HG03280 (cell line): ENCODE data around the gene SYTL2.
"Not testable (repeated sequence)": the region's sequence is repeated elsewhere in the genome, so short reads cannot be mapped to it uniquely, and the experiment has no call there.

Source experiments
- ATAC-seq: cut with Tn5 transposase; IDR thresholded peaks from one replicate; pipeline ENCODE4 v1.9.1; 2021; ENCODE audit warnings: mild to moderate bottlenecking, moderate library complexity; ENCODE audit not compliant: unreplicated experiment

SYTL2 gene

GRCh38 chr11:85695546-85695945 lies 115.4 kb downstream of the SYTL2 start:
- no peak for ATAC-seq

DNA sequence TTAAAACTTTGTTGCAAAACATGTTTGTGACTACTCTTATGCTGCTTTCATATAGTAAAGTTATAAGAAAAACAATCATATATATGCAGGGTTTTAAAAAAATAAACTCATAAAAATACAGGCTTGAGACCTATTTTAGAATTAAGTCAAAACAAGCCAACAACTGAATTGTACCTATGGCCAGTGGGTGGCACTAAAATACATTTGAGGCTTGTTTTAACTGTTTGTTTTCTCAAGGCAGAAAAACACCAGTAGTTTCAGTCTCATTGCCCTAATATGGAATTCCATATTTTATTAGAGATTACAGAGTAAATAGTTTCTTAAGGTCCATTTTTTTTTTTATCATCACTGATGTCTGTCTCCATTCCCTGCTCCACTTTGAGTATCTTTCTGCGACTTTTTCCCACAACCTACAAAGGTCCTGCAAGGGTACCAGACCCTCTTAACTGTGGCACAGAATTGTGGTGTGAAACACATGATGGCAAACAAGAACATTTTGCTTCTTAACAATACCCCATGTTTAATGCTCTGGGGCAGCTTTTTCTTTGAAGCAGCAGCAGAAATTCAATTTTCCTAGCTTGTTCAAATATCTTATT lies 116.5 kb downstream of the SYTL2 start:
- ATAC-seq = no peak

GRCh38 chr11:85685820-85686459 lies 125.0 kb downstream of the SYTL2 start, which contains the start of gene CCDC89:
Gene CCDC89, minus strand, starts transcription at chr11:85686195. Its CDS starts 65 bp downstream, at chr11:85686130.
- no peak for ATAC-seq

DNA sequence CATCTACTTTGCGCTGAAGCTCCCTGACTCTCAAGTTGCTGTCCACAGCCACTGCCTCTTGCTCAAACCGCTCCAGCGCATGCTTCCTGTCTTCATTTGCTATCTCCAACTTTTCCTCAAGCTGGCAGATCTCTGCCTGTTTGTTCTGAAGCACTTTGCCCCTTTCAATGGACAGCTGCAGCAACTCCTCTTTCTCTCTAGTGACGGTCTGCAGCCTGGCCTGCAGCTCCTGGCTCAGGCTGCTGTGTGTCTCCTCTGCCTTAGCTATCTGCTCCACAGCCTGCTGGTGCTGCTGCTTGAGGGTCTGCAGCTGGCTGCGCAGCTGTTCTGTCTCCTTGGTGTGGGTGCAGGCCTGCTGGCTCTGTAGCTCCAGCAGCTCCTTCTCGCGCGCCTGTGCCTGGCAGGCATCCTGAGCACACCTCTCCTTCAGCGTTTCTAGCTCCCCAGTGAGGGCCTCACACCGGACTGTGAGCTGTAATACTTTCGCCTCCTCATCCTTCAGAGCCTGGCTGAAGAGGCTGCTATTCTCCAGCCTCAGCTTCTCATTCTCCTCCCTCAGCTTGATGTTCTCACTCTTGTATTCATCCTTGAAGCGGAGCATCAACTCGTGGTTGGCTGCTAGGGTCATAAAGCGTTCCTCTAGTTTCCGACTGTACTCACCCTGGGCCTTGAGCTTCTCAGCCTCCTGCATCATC lies 125.7 kb downstream of the SYTL2 start:
- no peak for ATAC-seq

GRCh38 chr11:85682330-85683305 lies 128.3 kb downstream of the SYTL2 start:
- peak; percentile 90 for ATAC-seq

DNA sequence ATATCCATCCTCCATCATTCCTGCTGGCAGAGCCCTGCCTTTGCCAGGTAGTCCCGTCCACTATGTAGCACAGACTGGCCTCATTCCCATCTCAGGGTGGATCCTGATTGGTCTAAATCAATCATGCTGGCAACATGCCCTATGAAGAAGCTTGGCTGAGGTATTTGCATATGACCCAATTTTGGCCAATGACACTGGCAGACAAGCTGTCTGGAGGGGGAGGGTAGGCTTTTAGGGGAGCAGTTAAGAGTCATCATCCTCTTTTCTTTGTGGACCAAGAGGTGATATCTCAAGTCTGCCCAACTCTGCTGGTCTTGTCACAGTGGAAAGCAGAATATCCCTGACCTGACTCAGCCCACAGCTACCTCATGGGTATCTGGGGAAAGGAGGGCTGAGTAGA lies 130.0 kb downstream of the SYTL2 start:
- ATAC-seq = no peak

DNA sequence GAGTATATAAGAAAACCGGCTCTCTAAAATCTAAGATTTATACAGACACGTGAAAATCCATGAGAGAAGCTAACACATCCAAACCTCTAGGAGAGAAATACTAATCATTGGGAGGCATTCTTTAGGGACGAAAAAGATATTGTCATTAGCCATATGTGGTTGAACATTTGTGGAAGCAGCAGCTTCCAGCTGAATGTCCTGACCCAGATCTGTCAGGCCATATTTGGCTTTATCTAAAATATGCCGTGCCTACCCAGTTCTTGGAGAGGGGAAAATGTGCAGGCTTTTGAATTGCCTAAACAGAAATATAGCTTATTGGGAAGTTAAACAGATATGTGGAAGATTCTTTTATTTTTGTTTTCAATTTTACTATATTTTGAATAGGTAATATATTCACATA lies 131.4 kb downstream of the SYTL2 start:
- ATAC-seq = no peak

- ATAC-seq = no peak
Observed at GRCh38 chr11:85673393-85673792, 137.5 kb downstream of the SYTL2 start.

DNA sequence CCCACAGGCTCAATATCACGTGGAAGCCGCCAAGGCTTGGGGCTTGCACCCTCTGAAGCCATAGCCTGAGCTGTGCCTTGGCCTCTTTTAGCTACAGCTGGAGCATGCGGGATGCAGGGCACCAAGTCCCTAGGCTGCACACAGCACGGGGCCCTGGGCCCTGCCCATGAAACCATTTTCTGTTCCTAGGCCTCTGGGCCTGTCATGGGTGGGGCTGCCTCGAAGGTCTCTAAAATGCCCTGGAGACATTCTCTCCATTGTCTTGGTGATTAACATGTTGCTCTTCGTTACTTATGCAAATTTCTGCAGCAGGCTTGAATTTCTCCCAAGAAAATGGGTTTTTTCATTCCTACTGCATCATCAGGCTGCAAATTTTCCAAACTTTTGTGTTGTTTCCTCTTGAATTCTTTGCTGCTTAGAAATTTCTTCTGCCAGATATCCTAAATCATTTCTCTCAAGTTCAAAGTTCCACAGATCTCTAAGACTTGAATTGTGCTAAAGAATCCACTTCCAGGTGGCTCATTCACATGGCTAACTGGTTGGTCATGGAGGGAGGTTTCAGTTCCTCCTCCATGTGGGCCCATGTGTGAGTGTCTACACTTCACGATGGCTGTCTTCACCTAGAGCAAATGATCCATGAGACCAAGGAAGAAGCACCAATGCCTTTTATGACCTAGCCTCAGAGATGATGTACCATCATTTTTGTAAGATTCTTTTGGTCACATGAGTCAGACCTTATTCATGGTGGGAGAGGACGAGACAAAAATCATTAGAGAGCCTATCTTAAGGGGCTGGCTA lies 138.6 kb downstream of the SYTL2 start:
- ATAC-seq = no peak

DNA sequence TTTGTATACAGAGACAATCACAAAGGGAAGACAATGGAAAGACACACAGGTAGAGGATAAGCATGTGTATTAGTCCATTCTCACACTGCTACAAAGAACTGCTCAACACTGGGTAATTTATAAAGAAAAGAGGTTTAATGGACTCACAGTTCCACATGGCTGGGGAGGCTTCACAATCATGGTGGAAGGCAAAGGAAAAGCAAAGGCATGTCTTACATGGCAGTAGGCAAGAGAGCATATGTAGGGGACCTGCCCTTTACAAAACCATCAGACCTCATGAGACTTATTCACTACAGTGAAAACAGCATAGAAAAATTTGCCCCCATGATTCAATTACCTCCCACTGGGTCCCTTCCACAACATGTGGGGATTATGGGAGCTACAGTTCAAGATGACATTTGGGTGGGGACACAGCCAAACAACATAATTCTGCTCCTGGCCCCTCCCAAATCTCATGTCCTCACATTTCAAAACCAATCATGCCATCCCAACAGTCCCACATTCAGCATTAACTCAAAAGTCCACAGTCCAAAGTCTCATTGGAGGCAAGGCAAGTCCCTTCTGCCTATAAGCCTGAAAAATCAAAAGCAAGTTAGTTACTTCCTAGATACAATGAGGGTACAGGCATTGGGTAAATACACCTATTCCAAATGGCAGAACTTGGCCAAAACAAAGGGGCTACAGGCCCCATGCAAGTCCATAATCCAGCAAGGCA lies 139.8 kb downstream of the SYTL2 start:
- not testable (repeated sequence) for ATAC-seq

- ATAC-seq = no peak
Observed at GRCh38 chr11:85668157-85668556, 142.8 kb downstream of the SYTL2 start.

DNA sequence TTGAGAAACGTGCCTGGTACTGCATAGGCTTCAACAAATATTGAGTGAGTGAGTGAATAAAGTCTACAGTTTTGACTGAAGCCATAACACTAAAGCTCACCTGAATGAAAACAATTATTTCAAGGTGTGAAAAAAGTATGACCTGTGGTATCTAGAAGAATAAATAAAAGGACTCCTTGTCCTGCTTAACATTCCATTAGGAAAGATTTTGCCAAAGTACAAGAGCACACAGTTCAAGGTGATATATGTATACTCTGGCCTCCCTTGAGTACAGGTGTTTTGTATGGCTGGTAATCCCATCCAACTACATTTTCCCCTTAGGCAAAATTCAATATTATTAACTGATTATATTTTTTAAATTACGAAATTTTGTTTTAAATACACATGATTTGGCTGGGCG lies 144.3 kb downstream of the SYTL2 start:
- no peak for ATAC-seq

DNA sequence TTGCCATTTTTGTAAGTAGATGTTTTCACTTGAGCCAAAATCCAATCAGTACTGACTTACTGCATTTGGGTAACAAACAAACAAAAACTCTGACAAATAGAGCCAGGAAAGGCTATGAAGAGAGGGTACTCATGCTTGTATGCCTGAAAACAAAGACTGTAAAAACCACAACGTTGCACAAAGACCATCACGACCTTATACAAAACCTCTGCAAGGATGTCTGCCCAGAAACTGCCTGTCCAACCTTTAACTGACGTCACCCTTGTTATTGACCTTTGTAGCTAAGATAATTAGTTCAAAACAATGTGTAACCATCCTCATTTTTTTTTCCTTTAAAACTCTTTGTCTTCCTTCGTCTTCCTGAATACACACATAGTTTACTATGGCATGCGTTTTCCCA lies 145.2 kb downstream of the SYTL2 start:
- ATAC-seq = no peak

GRCh38 chr11:85664615-85665481 lies 146.1 kb downstream of the SYTL2 start, which contains the start of gene CREBZF:
Gene CREBZF, minus strand, starts transcription at chr11:85665129. Its CDS starts 254 bp downstream, at chr11:85664875.
- peak; percentile 88 for ATAC-seq

DNA sequence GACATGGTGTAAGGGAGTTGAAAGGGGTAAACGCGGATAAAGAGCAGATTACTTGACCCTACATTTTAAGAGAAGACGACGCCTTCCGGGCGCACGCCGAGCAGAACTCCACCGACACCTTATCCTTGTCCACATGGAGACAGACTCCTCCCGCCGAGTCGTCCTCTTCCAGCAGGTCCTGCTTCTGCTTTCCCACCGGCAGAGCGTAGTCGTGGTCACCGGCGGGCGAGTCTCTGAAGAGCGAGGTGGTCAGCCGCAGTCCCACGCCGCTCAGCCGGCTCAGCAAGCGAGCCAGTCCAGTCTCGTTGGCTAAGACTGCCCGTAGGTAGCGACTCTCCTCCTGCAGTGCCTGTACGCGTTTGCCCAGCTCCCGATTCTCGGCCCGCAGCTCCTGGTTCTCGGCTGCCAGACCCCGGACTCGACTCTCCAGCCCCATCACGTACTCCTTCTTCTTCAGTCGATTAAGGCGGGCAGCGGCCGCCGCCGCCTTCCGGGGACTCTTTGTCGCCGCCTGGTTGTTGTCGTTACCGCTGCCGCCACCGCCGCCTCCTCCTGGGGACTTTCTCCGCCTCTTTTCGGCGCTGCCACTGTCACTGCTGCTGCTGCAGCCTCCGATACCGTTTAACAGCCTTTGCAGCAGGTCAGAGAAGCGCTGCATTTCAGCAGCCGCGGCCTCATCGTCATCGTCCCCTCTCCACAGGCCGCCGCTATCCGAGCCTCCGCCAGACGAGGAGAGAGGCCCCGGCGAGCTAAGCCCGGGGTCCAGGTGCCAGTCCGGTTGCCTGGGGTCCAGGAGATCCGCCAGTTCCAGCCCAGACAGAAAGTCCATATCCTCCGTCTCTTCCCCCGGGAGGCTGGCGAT lies 147.0 kb downstream of the SYTL2 start:
- ATAC-seq = peak; percentile 74

GRCh38 chr11:85663080-85663752 lies 147.7 kb downstream of the SYTL2 start:
- ATAC-seq = no peak
